ENCODE results near the gene GNAO1. TPM values are rescaled to one million over a fixed set of nuclear protein-coding genes. Genes with fewer than 3 reads are reported as not detected.

GNAO1 gene
- total and polyA plus RNA-seq, 9 of the 15 experiments (the other 6 are each of a cell fraction or from before 2014, with no cell fraction given): 0.07 to 0.42 (median 0.08) TPM; not detected in 5

DNA sequence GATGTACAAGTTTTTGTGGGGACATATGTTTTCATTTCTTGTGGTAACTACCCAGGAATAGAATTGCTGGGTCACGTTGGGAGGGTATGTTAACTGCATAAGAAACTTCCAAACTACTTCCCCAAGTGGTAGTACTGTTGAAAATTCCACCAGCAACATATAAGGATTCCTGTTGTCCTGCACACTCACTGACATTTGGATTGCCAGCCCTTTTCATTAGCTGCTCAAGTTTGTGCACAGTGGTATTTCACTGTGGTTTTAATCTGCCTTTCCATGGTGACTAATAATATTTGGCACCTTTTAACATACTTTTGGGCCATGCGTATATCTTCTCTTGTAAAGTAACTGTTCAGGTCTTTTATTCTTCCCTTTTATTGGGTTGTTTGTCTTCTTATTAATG, 103.3 kb downstream of the GNAO1 start:
- ATAC-seq (no peak), FAIRE-seq (no peak), DNase-seq (ENCODE audit: extremely low read depth in 1 of 4, low spot score in 3 of 4) (no peak)
- peaks cover 4% of the 10 kb centered on the region in 2 experiments; a peak in 3 of 5 replicates for H3K4me1 ChIP-seq (replicated peaks in 1 of 2; ENCODE audit: control insufficient read depth in 2 of 2, insufficient read depth in 2 of 2, low read length in 2 of 2)
- H3K4me2 ChIP-seq (ENCODE audit: insufficient read depth, low read length): no peak overlapping the region
- H4K20me1 ChIP-seq (replicated peaks; ENCODE audit: control insufficient read depth, insufficient read depth, low read length): peaks cover 8% of the 10 kb centered on the region; the same call in 1 of the 2 replicates
- TF ChIP-seq HNRNPUL1 (IDR thresholded peaks at IDR 0.05; ENCODE audit: low read length) (no peak), KDM2B (CRISPR knock-in tag; IDR thresholded peaks at IDR 0.05) (no peak), JUN (IDR thresholded peaks at IDR 0.05; ENCODE audit: borderline replicate concordance, low read depth, low read length) (no peak), JUN (CRISPR knock-in tag; IDR thresholded peaks at IDR 0.05; ENCODE audit: borderline replicate concordance) (no peak), GTF2E2 (tag; IDR thresholded peaks at IDR 0.05) (no peak)
- TF ChIP-seq, protein P1, sequence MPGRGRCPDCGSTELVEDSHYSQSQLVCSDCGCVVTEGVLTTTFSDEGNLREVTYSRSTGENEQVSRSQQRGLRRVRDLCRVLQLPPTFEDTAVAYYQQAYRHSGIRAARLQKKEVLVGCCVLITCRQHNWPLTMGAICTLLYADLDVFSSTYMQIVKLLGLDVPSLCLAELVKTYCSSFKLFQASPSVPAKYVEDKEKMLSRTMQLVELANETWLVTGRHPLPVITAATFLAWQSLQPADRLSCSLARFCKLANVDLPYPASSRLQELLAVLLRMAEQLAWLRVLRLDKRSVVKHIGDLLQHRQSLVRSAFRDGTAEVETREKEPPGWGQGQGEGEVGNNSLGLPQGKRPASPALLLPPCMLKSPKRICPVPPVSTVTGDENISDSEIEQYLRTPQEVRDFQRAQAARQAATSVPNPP (IDR thresholded peaks at IDR 0.05; ENCODE audit: borderline replicate concordance, insufficient read depth, insufficient read length): no peak
- TF ChIP-seq, protein P2, sequence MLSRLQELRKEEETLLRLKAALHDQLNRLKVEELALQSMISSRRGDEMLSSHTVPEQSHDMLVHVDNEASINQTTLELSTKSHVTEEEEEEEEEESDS (CRISPR knock-in tag; IDR thresholded peaks at IDR 0.05): no peak
- TF ChIP-seq, protein P3, sequence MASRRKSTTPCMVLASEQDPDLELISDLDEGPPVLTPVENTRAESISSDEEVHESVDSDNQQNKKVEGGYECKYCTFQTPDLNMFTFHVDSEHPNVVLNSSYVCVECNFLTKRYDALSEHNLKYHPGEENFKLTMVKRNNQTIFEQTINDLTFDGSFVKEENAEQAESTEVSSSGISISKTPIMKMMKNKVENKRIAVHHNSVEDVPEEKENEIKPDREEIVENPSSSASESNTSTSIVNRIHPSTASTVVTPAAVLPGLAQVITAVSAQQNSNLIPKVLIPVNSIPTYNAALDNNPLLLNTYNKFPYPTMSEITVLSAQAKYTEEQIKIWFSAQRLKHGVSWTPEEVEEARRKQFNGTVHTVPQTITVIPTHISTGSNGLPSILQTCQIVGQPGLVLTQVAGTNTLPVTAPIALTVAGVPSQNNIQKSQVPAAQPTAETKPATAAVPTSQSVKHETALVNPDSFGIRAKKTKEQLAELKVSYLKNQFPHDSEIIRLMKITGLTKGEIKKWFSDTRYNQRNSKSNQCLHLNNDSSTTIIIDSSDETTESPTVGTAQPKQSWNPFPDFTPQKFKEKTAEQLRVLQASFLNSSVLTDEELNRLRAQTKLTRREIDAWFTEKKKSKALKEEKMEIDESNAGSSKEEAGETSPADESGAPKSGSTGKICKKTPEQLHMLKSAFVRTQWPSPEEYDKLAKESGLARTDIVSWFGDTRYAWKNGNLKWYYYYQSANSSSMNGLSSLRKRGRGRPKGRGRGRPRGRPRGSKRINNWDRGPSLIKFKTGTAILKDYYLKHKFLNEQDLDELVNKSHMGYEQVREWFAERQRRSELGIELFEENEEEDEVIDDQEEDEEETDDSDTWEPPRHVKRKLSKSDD (conservative IDR thresholded peaks at IDR 0.05; ENCODE audit: low read length): no peak
- TF ChIP-seq, protein P4, sequence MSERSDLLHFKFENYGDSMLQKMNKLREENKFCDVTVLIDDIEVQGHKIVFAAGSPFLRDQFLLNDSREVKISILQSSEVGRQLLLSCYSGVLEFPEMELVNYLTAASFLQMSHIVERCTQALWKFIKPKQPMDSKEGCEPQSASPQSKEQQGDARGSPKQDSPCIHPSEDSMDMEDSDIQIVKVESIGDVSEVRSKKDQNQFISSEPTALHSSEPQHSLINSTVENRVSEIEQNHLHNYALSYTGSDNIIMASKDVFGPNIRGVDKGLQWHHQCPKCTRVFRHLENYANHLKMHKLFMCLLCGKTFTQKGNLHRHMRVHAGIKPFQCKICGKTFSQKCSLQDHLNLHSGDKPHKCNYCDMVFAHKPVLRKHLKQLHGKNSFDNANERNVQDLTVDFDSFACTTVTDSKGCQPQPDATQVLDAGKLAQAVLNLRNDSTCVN (CRISPR knock-in tag; IDR thresholded peaks at IDR 0.05): no peak
- H2AFZ ChIP-seq (ENCODE audit: low read depth, low read length): no peak overlapping the region
- no peaks in the 10 kb centered on the region for H3K9me1 ChIP-seq (ENCODE audit: control insufficient read depth, insufficient read depth, low read length)
- no peaks in the 10 kb centered on the region for H3K79me2 ChIP-seq (ENCODE audit: control insufficient read depth, insufficient read depth, low read length)
- ChIA-PET POLR2A (interaction anchor here (1.1 to 1.4 kb wide), 3 partner anchors 9 to 17 kb away, joined by 3 to 6 read pairs (median 5); no protein-coding TSS in a partner anchor), CTCF (ENCODE audit: low intra/inter-chr PET ratio) (no interaction called here)
- in situ Hi-C loops (cut with MboI): no loop called here
- H3K4me3 ChIP-seq: no peak overlapping the region
- H3K36me3 ChIP-seq (ENCODE audit: control insufficient read depth, insufficient read depth, low read length): no peaks in the 10 kb centered on the region
- BruUV-seq (replicated peaks): no TSS peak
- 43% methylated on average over 2 of the region's 2 CpGs for WGBS (ENCODE audit: insufficient coverage, low coverage, missing lambda C conversion rate)
- H3K9ac ChIP-seq (ENCODE audit: insufficient read depth in 1 of 2, low read depth in 2 of 2, low read length in 2 of 2): no peak overlapping the region
- intact Hi-C loops (cut with micrococcal nuclease): no loop called here
- peaks cover 33 to 52% of the 10 kb centered on the region in 2 experiments for H3K27me3 ChIP-seq (ENCODE audit: control insufficient read depth in 2 of 2, insufficient read depth in 2 of 2, low read length in 2 of 2)
- H3K27ac ChIP-seq (ENCODE audit: extremely low read depth, low read depth, low read length): no peak overlapping the region
- H3K9me3 ChIP-seq (replicated peaks; ENCODE audit: control insufficient read depth, insufficient read depth, low read depth, low read length): no peaks in the 10 kb centered on the region
